GM19468 (cell line): Measurements from ENCODE around the gene GLYATL3.
"Not testable (repeated sequence)": the region's sequence is repeated elsewhere in the genome, so short reads cannot be mapped to it uniquely, and the experiment has no call there.

Experiments used
- ATAC-seq: cut with Tn5 transposase; IDR thresholded peaks from one replicate; pipeline ENCODE4 v1.9.1; 2021; ENCODE audit warnings: mild to moderate bottlenecking, moderate library complexity, moderate number of reproducible peaks; ENCODE audit not compliant: unreplicated experiment; ENCODE audit errors: extremely low read depth

The GLYATL3 gene

GRCh38 chr6:49499623-49500022 lies at the start of gene GLYATL3:
Gene GLYATL3, plus strand, starts transcription at chr6:49499923. Its CDS starts 12,068 bp downstream, at chr6:49511991.
- no peak for ATAC-seq

- ATAC-seq: no peak
Measured at GRCh38 chr6:49453221-49453620, 46.5 kb upstream of the GLYATL3 start.

- ATAC-seq: no peak
Measured at GRCh38 chr6:49454787-49455709, 44.7 kb upstream of the GLYATL3 start.

- ATAC-seq: no peak
Measured at GRCh38 chr6:49457771-49458170, 42.0 kb upstream of the GLYATL3 start.

GRCh38 chr6:49462071-49462470 lies 37.7 kb upstream of the GLYATL3 start:
- ATAC-seq: no peak

- ATAC-seq: no peak
Measured at GRCh38 chr6:49462599-49462926, 37.2 kb upstream of the GLYATL3 start.

GRCh38 chr6:49462927-49463611 lies 36.7 kb upstream of the GLYATL3 start, which contains the start of the genes CENPQ and MMUT:
Gene CENPQ, plus strand, starts transcription at chr6:49463370. Its CDS starts 6,807 bp downstream, at chr6:49470177.
Gene MMUT, minus strand, starts transcription at chr6:49463253. Its CDS starts 3,787 bp downstream, at chr6:49459466.
- ATAC-seq: peak; percentile 98

- no peak for ATAC-seq
Measured at GRCh38 chr6:49463612-49463967, 36.1 kb upstream of the GLYATL3 start.

- ATAC-seq: no peak
Measured at GRCh38 chr6:49464691-49465090, 35.0 kb upstream of the GLYATL3 start.

GRCh38 chr6:49468042-49468441 lies 31.7 kb upstream of the GLYATL3 start:
- ATAC-seq: no peak

GRCh38 chr6:49476564-49476963 lies 23.2 kb upstream of the GLYATL3 start:
- not testable (repeated sequence) for ATAC-seq

GRCh38 chr6:49479308-49479970 lies 20.3 kb upstream of the GLYATL3 start:
- ATAC-seq: no peak

- not testable (repeated sequence) for ATAC-seq
Measured at GRCh38 chr6:49481846-49482245, 17.9 kb upstream of the GLYATL3 start.

- ATAC-seq: not testable (repeated sequence)
Measured at GRCh38 chr6:49483380-49483779, 16.3 kb upstream of the GLYATL3 start.

GRCh38 chr6:49490633-49491032 lies 9.1 kb upstream of the GLYATL3 start:
- ATAC-seq: no peak

- ATAC-seq: no peak
Measured at GRCh38 chr6:49497304-49497703, 2.4 kb upstream of the GLYATL3 start.

GRCh38 chr6:49499126-49499525 lies 597 bp upstream of the GLYATL3 start:
- no peak for ATAC-seq

- no peak for ATAC-seq
Measured at GRCh38 chr6:49504666-49505065, 4.9 kb downstream of the GLYATL3 start.

- no peak for ATAC-seq
Measured at GRCh38 chr6:49506569-49507111, 6.9 kb downstream of the GLYATL3 start.

GRCh38 chr6:49509342-49509741 lies 9.6 kb downstream of the GLYATL3 start:
- no peak for ATAC-seq
